ENCODE results near the gene FAM110A. TPM values are rescaled to one million over a fixed set of nuclear protein-coding genes. Genes with fewer than 3 reads are reported as not detected.

The FAM110A gene
- total and polyA plus RNA-seq, 5 donors from 2014 or later: 24.6 to 36.5 (median 30.0) TPM

DNA sequence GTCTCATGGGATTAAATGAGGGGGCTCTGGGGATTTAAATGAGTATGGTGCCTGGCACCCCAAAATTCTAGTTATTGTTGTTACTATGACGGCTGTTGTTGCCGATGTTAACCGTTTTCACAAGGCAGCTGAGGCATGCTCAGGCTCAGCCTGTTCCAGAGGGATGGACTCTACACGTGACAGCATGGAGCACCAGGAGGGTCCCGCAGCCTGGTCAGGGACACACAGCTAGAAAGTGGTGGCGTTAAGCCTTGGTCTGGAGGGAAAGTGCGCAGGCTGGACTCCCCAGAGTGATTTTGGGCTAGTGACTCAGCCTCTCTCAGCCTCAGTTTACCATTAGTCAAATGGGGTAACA, 7.0 kb downstream of the FAM110A start:
- Mint-ChIP-seq H3K27ac (peak overlapping the region in 1 of 3 donors; percentile 69), H3K9me3 (no peaks in the 10 kb centered on the region), H3K36me3 (peaks cover 8% of the 10 kb centered on the region), H3K4me3 (peak overlapping the region; percentile 66 to 75 (median 72)), H3K27me3 (no peaks in the 10 kb centered on the region), H3K4me1 (peaks cover 11 to 68% (median 40%) of the 10 kb centered on the region in 4 donors)
- ATAC-seq (ENCODE audit: low read depth in 2 of 2): no peak
- no peak for DNase-seq
- Histone ChIP-seq H3K4me1 (ENCODE audit: control insufficient read depth, insufficient read depth, low read length, poor library complexity, severe bottlenecking) (peaks cover 67% of the 10 kb centered on the region), H3K27me3 (ENCODE audit: control insufficient read depth, insufficient read depth, low read length) (no peaks in the 10 kb centered on the region), H3K4me3 (ENCODE audit: low read depth, low read length) (no peak overlapping the region), H3K36me3 (ENCODE audit: control insufficient read depth, insufficient read depth, low read length) (peaks cover 7% of the 10 kb centered on the region), H3K27ac (ENCODE audit: insufficient read depth, low read length, poor library complexity, severe bottlenecking) (no peak overlapping the region), H3K9me3 (ENCODE audit: control insufficient read depth in 2 of 2, low read length in 2 of 2) (no peaks in the 10 kb centered on the region)

DNA sequence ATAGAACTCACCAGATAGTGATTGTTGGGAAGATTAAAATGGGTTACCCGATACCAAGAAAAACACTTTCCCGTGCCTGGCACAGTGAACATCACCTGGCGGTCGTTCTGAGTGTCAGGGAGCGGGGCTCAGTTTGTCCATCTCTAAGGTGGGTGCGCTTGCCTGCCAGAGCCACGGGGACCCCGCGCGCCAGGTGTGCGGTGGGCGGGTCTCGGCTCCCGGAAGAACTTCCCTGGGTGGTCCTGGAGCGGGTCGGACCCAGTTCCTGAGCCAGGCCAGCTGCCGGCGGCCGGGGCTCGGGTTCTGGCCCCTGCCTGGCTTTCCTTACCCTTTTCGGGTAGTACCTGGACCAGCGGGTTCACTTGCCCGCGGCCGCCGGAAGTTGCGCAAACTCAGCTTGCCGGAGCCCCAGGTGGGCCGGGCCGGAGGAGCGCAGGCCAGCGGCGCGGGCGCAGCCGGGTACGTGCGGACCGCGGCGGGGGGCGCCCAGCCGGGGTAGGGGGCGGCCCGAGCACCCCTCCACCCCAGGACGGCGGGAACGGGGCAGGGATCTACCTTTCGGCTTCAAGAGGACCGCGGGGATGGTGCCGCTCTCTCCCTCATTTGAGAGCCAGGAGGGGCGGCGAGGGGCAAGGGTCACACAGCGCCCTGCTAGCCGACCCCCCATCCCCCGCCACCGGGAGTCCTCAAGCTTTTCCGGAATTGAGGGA, 7.5 kb downstream of the FAM110A start:
- Histone ChIP-seq H3K9me3 (ENCODE audit: control insufficient read depth in 2 of 2, low read length in 2 of 2) (no peaks in the 10 kb centered on the region), H3K27me3 (ENCODE audit: control insufficient read depth, insufficient read depth, low read length) (no peaks in the 10 kb centered on the region), H3K36me3 (ENCODE audit: control insufficient read depth, insufficient read depth, low read length) (peaks cover 7% of the 10 kb centered on the region), H3K4me3 (ENCODE audit: low read depth, low read length) (no peak overlapping the region), H3K4me1 (ENCODE audit: control insufficient read depth, insufficient read depth, low read length, poor library complexity, severe bottlenecking) (peaks cover 67% of the 10 kb centered on the region), H3K27ac (ENCODE audit: insufficient read depth, low read length, poor library complexity, severe bottlenecking) (no peak overlapping the region)
- Mint-ChIP-seq H3K27ac (peak overlapping the region in 1 of 3 donors; percentile 69), H3K27me3 (no peaks in the 10 kb centered on the region), H3K4me1 (peaks cover 11 to 66% (median 39%) of the 10 kb centered on the region in 4 donors), H3K9me3 (no peaks in the 10 kb centered on the region), H3K4me3 (peak overlapping the region; percentile 71 to 80 (median 74)), H3K36me3 (peaks cover 9% of the 10 kb centered on the region)
- DNase-seq: peak in 1 of 3 donors; percentile 24
- no peak for ATAC-seq (ENCODE audit: low read depth in 2 of 2)

DNA sequence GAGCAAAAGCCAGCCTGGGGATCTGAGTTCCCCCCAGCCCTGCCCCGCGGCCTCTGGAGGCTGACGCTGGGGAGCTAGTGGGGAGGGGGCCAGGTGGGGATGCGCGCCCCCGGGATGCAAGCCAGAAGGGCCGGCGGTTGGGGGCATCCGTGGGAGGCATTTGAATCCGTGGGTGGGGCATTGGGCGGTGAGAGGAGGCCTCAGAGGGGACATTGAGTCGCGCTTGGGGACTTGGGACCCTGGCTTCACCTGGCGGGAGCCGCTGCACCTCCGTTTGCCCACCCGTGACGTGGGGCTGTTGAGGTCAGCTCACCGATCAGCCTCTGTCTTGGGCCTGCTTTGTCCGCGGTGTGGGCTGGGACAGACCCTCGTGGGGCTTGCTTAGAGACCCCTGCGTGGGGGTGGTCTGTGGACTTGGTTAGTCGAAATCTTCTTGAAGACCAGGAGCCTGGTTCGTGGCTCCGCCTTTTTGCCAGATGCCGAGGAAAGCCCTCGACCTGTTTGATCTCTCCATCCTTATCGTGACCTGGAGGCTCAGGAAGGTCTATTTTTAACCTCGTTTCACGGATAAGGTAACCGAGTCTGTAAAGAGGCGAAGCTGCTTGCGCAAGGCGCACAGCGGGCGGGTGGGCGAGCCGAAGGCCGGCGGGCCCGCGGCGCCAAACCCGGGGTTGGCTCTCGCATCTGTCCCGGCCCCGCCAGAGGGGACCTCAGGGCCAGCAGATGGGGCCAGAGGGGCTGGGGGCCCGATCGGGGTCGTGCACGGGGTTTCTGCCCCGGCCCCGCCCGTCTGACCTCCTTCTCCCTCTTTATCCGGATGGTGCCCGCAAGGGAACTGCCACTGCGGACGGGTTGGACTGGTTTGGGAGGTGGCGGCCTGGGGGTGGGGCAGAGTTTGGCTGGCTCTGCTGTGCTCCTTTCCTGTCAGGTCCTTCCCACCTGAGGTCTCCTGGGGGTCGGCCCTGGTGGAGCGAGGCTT, 8.3 kb downstream of the FAM110A start:
- H3K36me3 Mint-ChIP-seq: peaks cover 14% of the 10 kb centered on the region
- H3K4me3 Mint-ChIP-seq: peak overlapping the region; percentile 51 to 80 (median 76)
- H3K27ac Mint-ChIP-seq: peak overlapping the region in 1 of 3 donors; percentile 31
- H3K4me1 Mint-ChIP-seq: peaks cover 11 to 67% (median 37%) of the 10 kb centered on the region in 4 donors
- no peaks in the 10 kb centered on the region for H3K9me3 Mint-ChIP-seq
- no peaks in the 10 kb centered on the region for H3K9me3 ChIP-seq (ENCODE audit: control insufficient read depth in 2 of 2, low read length in 2 of 2)
- no peaks in the 10 kb centered on the region for H3K27me3 ChIP-seq (ENCODE audit: control insufficient read depth, insufficient read depth, low read length)
- H3K36me3 ChIP-seq (ENCODE audit: control insufficient read depth, insufficient read depth, low read length): peaks cover 7% of the 10 kb centered on the region
- no peak for DNase-seq
- ATAC-seq (ENCODE audit: low read depth in 2 of 2): no peak
- no peak overlapping the region for H3K27ac ChIP-seq (ENCODE audit: insufficient read depth, low read length, poor library complexity, severe bottlenecking)
- no peaks in the 10 kb centered on the region for H3K27me3 Mint-ChIP-seq
- peaks cover 69% of the 10 kb centered on the region for H3K4me1 ChIP-seq (ENCODE audit: control insufficient read depth, insufficient read depth, low read length, poor library complexity, severe bottlenecking)
- H3K4me3 ChIP-seq (ENCODE audit: low read depth, low read length): no peak overlapping the region

DNA sequence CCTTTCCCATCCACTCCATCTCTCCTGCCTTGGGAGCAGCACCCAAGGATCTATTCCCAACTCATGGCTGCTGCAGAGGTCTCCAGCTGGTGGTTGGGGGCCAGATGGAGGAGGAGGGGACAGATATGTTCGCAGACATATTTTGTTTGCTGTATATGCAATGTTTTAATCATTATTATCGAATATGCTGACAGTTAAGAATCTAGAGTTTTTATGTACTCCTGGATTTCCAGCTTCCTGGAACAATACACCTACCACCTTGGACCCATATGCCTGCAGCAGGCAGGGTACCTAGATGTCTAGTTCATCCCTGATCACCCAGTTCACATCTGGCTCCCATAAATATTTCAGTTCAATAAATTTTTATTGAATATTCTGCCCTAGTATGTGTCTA, 9.0 kb downstream of the FAM110A start:
- peaks cover 11% of the 10 kb centered on the region for H3K36me3 Mint-ChIP-seq
- H3K4me1 ChIP-seq (ENCODE audit: control insufficient read depth, insufficient read depth, low read length, poor library complexity, severe bottlenecking): peaks cover 69% of the 10 kb centered on the region
- H3K36me3 ChIP-seq (ENCODE audit: control insufficient read depth, insufficient read depth, low read length): peaks cover 7% of the 10 kb centered on the region
- no peaks in the 10 kb centered on the region for H3K27me3 Mint-ChIP-seq
- H3K9me3 Mint-ChIP-seq: no peaks in the 10 kb centered on the region
- no peaks in the 10 kb centered on the region for H3K27me3 ChIP-seq (ENCODE audit: control insufficient read depth, insufficient read depth, low read length)
- no peak for ATAC-seq (ENCODE audit: low read depth in 2 of 2)
- H3K9me3 ChIP-seq (ENCODE audit: control insufficient read depth in 2 of 2, low read length in 2 of 2): no peaks in the 10 kb centered on the region
- peak overlapping the region in 1 of 3 donors; percentile 63 for H3K27ac Mint-ChIP-seq
- no peak overlapping the region for H3K27ac ChIP-seq (ENCODE audit: insufficient read depth, low read length, poor library complexity, severe bottlenecking)
- no peak for DNase-seq
- no peak overlapping the region for H3K4me3 ChIP-seq (ENCODE audit: low read depth, low read length)
- H3K4me3 Mint-ChIP-seq: peak overlapping the region; percentile 22 to 94 (median 64)
- peaks cover 6 to 67% (median 38%) of the 10 kb centered on the region in 4 donors for H3K4me1 Mint-ChIP-seq

DNA sequence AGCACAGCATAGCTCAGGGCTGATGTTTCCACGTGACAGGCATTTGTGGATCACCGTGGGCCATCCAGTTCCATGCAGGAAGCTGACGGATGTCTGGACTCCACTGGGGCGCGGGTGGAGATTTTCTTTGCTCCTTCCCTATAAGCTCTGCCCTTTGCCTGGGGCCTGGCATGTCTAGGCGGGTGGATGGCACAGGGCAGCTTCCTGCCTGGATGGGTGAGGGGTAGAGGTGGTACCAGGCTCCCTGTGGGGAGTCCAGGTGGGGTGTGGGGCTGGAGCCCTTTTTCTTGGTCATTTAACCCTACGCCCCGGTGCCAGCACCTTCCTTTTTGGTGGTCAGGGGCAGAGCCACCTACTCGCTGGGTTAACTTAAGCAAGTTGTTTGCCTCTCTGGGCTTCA, 10.4 kb downstream of the FAM110A start:
- Mint-ChIP-seq H3K9me3 (no peaks in the 10 kb centered on the region), H3K36me3 (peaks cover 6% of the 10 kb centered on the region), H3K27me3 (no peaks in the 10 kb centered on the region), H3K4me1 (peaks cover 5 to 72% (median 38%) of the 10 kb centered on the region in 4 donors), H3K4me3 (peak overlapping the region; percentile 54 to 98 (median 96)), H3K27ac (peak overlapping the region; percentile 60 to 94 (median 88))
- DNase-seq (no peak), ATAC-seq (ENCODE audit: low read depth in 2 of 2) (no peak)
- peaks cover 75% of the 10 kb centered on the region for H3K4me1 ChIP-seq (ENCODE audit: control insufficient read depth, insufficient read depth, low read length, poor library complexity, severe bottlenecking)
- peak overlapping the region; percentile 82 for H3K27ac ChIP-seq (ENCODE audit: insufficient read depth, low read length, poor library complexity, severe bottlenecking)
- H3K27me3 ChIP-seq (ENCODE audit: control insufficient read depth, insufficient read depth, low read length): no peaks in the 10 kb centered on the region
- no peaks in the 10 kb centered on the region for H3K9me3 ChIP-seq (ENCODE audit: control insufficient read depth in 2 of 2, low read length in 2 of 2)
- peaks cover 3% of the 10 kb centered on the region for H3K36me3 ChIP-seq (ENCODE audit: control insufficient read depth, insufficient read depth, low read length)
- H3K4me3 ChIP-seq (ENCODE audit: low read depth, low read length): no peak overlapping the region

DNA sequence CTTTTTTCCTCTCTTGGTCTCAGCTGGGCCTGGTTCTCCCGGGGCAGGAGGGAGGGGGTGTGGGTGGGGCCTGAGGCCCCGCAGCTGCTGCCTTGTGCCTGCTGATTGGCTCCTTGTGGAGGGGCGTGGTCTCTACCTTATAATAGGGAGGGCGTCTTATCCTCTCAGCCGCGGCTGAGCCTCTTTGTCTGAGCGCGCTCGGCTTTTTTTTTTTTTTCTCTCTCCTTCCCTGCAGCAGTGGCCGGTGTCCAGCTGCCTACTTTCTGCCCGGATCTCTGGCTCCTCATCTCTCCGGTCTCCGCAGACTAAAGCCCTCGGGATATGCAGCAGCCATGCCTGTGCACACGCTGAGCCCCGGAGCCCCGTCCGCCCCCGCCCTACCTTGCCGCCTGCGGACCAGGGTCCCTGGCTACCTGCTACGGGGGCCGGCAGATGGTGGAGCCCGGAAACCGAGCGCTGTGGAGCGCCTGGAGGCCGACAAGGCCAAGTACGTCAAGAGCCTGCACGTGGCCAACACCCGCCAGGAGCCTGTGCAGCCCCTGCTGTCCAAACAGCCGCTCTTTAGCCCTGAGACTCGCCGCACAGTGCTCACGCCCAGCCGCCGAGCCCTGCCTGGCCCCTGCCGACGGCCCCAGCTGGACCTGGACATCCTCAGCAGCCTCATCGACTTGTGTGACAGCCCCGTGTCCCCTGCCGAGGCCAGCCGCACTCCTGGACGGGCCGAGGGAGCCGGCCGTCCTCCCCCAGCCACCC, 11.1 kb downstream of the FAM110A start:
- H3K4me3 ChIP-seq (ENCODE audit: low read depth, low read length): peak overlapping the region; percentile 62
- peaks cover 5 to 68% (median 40%) of the 10 kb centered on the region in 4 donors for H3K4me1 Mint-ChIP-seq
- no peaks in the 10 kb centered on the region for H3K27me3 ChIP-seq (ENCODE audit: control insufficient read depth, insufficient read depth, low read length)
- ATAC-seq (ENCODE audit: low read depth in 2 of 2): peak; percentile 93 to 94
- no peaks in the 10 kb centered on the region for H3K9me3 Mint-ChIP-seq
- H3K4me1 ChIP-seq (ENCODE audit: control insufficient read depth, insufficient read depth, low read length, poor library complexity, severe bottlenecking): peaks cover 80% of the 10 kb centered on the region
- peak; percentile 87 to 95 (median 91) for DNase-seq
- H3K4me3 Mint-ChIP-seq: peak overlapping the region; percentile 94 to 99 (median 98)
- H3K36me3 Mint-ChIP-seq: peaks cover 6% of the 10 kb centered on the region
- H3K27me3 Mint-ChIP-seq: no peaks in the 10 kb centered on the region
- peak overlapping the region; percentile 60 to 94 (median 88) for H3K27ac Mint-ChIP-seq
- H3K9me3 ChIP-seq (ENCODE audit: control insufficient read depth in 2 of 2, low read length in 2 of 2): no peaks in the 10 kb centered on the region
- H3K36me3 ChIP-seq (ENCODE audit: control insufficient read depth, insufficient read depth, low read length): no peaks in the 10 kb centered on the region
- peak overlapping the region; percentile 82 for H3K27ac ChIP-seq (ENCODE audit: insufficient read depth, low read length, poor library complexity, severe bottlenecking)

DNA sequence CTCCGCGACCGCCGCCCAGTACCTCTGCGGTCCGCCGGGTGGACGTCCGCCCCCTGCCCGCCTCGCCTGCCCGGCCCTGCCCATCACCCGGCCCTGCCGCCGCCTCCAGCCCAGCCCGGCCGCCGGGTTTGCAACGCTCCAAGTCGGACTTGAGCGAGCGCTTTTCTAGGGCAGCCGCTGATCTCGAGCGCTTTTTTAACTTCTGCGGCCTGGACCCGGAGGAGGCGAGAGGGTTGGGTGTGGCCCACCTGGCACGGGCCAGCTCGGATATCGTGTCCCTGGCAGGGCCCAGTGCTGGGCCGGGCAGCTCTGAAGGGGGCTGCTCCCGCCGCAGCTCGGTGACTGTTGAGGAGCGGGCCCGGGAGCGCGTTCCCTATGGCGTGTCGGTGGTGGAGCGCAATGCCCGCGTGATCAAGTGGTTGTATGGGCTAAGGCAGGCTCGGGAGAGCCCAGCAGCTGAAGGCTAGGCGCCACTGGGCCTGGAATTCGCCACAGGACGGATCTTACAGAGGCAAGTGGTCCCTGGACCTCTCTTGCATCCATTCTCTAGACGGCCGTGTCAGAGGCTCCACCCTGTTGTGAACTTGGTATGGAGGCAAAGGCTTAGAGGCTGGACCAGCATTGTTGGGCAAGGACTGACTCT, 11.8 kb downstream of the FAM110A start:
- H3K36me3 ChIP-seq (ENCODE audit: control insufficient read depth, insufficient read depth, low read length): no peaks in the 10 kb centered on the region
- H3K4me1 ChIP-seq (ENCODE audit: control insufficient read depth, insufficient read depth, low read length, poor library complexity, severe bottlenecking): peaks cover 86% of the 10 kb centered on the region
- peak overlapping the region; percentile 94 to 99 (median 98) for H3K4me3 Mint-ChIP-seq
- H3K36me3 Mint-ChIP-seq: peaks cover 6% of the 10 kb centered on the region
- peak overlapping the region; percentile 82 for H3K27ac ChIP-seq (ENCODE audit: insufficient read depth, low read length, poor library complexity, severe bottlenecking)
- H3K9me3 Mint-ChIP-seq: peaks cover 0 to under 1% (median 0%) of the 10 kb centered on the region in 7 donors
- DNase-seq (no peak), ATAC-seq (ENCODE audit: low read depth in 2 of 2) (no peak)
- H3K27ac Mint-ChIP-seq: peak overlapping the region; percentile 94 to 100 (median 95)
- H3K9me3 ChIP-seq (ENCODE audit: control insufficient read depth in 2 of 2, low read length in 2 of 2): no peaks in the 10 kb centered on the region
- H3K27me3 Mint-ChIP-seq: no peaks in the 10 kb centered on the region
- no peaks in the 10 kb centered on the region for H3K27me3 ChIP-seq (ENCODE audit: control insufficient read depth, insufficient read depth, low read length)
- H3K4me3 ChIP-seq (ENCODE audit: low read depth, low read length): peak overlapping the region; percentile 93
- peaks cover 5 to 69% (median 44%) of the 10 kb centered on the region in 4 donors for H3K4me1 Mint-ChIP-seq

Measured in CD4-positive, CD25-positive, alpha-beta regulatory T cell (primary cell).